Measurements from ENCODE around the gene ABL1.
"Not testable (repeated sequence)": the region's sequence is repeated elsewhere in the genome, so short reads cannot be mapped to it uniquely, and the experiment has no call there.

ABL1 gene

GRCh38 chr9:130825809-130826208 is 9.2 kb upstream of the ABL1 start:
- DNase-seq, result no peak

DNA sequence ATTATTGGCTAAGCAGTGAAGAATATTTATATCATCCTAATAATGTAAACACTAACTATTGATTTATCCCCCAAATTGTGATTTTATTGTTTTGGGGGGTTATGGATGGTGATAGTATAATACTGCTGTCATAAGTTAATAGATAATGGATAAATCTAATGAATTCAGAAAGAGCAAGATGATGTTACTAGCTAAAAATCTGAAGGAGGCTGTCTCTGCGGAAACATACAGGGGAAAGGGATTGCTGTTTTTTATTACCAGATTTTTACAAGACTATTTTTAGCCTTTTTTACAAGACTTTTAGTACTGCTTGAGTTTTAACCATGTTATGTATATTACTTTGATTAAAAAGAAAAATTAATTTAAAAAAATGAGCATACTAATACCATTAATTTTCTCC is 5.3 kb upstream of the ABL1 start:
- DNase-seq, result no peak

DNA sequence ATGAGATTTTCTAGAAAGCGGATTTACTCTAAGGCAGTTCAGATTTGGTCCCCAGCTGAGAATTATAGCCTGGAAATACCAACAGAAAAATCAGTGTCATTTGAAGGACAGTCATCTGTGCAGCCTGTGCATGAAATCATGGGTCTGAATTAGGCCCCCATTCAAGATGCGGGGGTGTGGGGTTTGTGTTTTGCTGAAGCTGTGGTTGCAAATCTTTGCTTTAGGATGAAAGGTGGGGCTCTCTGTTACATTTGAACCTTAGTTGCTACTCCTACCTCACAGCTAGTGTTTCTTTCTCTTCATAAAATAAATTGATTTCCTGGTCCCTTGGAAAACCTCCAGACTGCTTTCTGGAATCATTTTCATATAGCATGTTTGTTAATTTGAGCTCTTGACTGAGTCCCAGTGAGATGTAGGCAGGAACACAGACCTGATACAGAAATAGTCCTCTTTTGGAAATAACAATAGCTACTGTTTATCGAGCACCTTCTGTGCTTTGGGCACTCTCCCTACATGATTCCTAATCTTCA is 4.8 kb upstream of the ABL1 start:
- DNase-seq, result no peak

DNA sequence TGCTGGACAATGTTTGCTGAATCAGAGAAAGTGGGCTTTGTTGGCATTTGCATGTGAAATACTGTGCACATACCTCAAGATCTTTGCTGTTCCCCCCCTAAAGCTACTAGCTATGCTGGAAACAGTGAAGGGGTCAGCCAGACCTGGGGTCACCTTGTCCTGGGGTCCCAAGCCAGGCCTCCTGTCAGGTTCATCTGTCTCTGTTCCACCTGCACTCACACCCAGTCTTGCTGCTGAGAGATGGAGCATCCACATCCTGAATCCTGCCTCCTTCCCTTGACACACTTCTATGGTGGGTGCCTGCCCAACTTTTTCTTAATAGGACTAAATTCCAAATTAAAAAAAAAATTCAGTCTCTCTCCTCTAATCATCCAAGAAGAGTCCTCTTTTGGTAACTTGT is 4.0 kb upstream of the ABL1 start:
- DNase-seq, result no peak

DNA sequence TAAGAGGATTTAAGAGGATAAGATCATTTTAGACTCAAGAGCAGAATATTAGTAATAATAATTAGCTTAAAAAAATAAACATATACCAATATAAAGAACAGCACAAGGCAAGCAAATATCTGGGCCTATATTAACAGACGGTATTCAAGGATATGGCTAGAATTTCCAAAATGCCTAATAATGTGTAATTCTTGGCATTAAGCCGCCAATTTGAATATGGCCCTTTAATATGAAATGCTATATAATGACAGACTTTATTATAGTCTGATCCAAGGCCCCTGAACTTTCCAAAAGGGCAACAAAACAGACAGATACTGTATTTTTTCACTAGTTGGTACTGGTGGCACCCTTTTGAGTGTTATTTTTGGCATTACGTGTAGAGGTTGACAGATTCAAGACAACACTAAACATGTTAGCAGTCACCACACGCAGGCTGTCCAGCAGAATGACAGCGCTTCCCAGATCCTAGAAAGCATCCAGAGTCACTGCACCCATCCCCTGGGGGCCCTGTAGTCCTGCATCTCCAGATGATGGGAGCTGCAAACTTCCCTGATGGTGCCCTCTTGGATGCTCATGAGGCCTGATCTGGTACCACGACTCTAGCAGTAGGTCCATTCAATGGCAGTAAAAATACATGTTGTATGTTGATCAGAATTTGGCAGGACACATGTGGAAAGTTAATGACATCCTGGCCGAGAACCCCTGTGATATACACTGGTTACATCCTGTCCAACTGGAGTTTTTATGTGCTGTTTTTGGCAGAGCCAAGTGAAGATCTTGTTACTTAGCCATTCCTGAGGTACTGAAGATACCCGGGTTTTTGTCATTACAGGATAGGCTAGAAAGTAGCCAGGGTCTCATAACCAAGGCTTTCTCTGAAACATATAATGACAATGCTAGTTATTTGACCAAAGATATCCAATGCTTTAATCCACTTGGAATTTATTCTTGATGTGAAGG is 1.7 kb upstream of the ABL1 start:
- no peak for DNase-seq

DNA sequence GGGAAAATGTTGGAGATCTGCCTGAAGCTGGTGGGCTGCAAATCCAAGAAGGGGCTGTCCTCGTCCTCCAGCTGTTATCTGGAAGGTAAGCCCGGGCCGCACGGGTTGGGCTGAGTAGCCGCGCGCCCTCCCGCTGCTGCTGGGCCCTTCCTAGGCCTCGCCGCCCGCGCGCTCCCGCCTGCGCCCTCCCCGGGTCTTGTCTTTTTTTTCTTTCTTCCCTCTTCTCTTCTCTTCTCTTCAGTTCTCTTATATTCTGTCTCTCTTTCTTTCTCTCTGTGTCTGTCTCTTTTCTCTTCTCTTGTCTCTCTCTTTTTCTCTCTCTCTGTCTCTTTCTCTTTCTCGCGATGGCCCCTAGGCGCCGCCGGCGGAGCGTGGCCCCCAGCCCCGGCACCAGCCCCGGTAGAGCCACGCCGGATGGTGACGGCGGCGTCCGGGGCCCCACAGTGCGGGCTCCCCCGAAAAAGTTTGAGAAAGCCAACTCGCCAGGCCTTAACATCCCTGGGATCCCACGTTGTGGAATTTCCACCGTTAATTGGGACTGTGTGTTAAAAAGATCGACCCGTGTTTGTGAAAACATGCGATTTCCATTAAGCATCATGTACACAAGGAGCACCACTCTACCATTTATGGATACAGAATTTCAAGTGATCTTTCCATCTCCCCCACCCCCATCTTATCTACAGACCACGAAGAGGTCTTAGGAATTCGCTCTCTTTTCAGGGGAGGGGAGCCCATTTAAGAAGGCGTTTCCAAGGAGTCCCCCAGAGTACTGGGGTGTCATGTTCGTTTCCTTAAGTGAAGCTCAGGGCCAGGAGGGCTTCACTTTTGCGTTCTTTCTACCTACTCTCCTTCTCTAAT is 616 bp downstream of the ABL1 start:
- DNase-seq, result peak; percentile 16

GRCh38 chr9:130837002-130837511 is 2.0 kb downstream of the ABL1 start:
- DNase-seq, result no peak

DNA sequence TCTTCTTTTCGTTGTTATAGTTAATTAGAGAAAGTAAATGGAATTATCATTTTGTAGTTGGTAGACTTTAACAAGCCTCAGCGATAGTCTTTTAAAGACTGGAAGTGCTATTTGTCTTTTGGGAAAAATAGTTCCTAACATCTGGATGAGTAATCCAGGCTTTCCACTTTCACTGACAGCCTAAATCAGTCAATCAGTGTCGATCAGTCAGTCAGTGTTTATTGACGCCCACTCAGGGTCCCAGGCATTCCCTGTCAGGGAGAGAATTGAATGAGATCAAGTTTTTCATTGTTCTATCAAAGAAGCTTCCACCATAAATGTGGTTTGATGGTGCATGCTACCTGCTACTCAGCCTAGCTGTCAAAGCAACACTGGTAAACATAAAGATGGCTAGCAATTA is 2.6 kb downstream of the ABL1 start:
- DNase-seq, result no peak

DNA sequence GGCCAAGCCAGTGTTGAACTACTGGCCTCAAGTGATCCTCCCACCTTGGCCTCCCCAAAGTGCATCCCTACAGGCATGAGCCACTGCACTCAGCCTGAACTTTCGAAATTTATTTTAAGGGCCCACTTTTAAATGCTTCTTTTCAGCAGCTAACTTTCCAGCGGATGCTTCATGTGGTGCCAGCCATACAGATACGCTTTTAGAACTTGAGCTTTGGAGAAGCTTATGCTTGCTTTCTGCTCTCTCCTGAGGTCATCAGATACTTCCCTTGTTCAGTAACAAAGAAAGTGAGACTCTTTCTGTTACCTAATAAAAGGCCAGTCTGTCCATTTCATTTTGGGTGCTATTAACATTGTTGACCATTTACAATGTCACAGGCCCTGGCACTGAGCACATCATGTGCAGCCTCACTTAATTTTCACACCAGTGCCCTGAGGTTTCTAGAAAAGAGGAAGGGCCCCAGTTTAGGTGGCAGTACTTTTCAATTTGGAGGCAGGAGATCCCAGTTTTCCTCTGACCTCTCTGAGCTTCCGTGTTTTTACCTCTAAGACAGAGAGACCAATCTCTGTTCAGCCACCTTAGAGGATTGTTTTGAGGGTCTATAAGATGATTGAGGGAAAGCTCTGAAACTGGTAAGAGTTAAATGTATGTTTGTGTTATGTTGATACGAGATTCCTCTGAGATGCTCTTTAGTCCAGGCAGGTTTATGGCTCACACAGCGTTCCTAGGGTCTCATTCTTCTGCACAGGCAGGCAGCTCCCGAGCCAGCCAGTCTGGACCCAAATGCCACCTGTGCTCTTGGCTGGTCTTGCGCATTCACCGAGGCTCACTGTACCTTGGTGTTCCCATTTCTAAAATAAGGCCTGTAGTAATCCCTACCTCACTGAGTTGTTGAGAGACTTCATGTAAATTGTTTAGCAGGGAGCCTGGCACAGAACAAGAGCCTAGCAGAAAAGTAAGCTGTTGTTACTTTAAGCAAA is 4.4 kb downstream of the ABL1 start:
- no peak for DNase-seq

DNA sequence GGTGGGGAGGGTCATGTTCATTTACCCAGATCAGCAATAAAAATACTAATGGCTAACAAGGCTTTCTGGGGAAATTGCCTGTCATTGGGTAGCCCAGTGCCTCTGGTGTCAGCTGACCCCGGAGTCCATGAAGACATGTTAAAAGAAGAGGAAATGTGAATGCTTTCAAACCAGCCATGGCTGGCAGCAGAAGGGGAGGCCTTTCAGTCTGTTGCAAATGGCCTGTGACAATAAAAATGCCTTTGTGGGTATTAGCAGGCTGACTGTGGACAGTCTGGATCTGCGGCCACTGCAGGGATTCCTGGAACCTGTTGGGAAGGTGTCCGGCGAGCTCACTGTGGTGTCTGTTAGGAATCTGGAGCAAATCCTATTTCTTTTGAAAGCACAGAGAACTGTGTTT is 7.5 kb downstream of the ABL1 start:
- DNase-seq, result no peak

DNA sequence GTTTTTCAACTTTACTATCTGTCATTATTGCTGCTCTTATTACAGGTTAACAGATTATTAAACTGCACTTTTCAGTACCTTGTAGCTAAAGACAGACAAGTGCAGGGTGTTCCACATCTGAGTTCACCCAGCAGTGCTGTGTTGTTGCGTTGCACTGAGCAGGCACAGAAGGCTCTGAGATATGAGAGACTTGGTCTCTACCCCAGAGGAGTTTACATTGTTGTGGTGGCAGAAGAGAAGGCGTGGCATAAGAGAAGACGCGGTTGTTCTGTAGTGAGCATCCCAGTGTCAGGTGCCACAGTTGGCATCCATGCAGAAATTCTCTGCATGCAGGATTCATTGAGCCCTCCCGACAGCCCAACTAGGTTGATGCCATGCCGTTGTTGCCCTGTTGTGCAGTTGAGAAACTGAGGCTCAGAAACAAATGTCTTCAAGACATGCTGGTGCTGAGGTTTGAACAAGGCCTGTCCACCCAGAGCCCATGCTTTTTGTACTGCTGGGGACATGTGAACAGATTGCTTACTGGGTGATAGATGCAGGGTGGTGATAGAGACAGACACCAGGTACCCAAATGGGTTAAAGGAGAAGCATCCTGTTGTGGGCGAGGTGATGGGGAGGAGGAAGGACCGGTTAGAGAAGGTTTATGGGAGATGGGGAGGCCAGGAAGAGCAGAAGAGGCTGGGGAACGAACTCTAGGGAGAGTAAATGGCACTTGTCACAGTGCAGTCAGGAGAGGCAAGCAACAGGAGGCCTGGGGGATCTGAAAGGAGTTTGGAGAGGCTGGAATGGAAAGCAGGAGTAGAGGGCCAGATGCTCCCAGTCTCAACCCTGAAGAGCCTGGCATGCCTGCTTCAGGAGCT is 8.2 kb downstream of the ABL1 start:
- DNase-seq, result no peak

DNA sequence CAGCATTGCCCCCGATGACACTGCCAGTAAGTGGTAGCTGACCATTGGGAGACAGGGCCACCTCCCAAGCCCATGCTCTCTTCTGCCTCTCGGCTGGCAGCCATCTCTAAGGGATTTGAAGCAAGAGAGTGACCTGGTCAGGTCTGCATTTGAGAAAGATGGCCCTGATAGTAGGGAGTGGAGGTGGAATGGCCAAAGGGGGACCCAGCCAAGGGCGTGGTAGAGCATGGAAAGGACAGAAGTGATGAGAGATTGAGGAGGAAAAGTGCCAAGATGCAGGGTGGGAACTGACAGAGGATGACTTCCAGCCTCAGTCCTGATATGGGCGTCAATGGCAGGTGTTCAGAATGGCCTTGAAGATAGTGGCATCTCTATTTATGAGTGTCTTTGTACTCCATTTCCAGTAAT is 9.0 kb downstream of the ABL1 start:
- no peak for DNase-seq

GRCh38 chr9:130845254-130845653 is 10.2 kb downstream of the ABL1 start:
- DNase-seq, result no peak

- no peak for DNase-seq
Measured at GRCh38 chr9:130845901-130846481, 10.9 kb downstream of the ABL1 start.

DNA sequence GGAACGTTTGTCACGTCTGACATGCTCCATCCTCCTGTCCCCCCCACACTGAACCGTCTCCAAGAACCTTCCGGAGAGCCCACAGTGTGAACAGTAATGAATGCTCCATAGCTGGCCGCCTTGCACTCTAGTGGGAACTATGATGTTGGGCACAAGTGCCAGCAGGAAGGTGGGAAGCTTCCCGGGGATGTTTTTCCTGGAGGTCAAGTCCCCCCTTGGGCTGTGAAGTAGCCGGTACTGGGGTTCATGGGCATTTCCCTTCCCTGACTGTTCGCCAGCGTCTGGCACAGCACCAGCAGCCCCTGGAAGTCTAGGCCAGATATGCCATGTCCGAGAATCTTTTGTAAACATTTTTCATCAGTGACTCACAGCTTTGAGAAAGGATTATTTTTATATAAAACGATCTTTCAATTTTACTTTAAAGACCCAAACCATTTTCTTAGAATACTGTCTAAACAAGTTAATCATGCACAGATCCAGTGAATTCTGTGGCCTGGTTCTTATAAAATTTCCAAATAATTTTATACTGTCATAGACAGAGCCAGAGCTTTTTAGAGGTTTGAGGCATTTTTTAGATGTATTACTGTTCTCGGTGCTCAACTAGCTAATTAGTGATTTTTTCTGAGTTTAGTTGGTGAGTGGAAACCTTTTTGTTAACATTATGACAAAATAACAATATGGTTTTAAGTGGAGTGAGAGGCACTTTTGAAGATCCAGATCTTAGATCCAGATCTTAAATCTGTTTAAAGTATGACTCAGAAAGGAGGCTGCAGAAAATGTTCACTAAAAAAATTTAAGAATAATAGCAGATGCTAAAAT is 11.6 kb downstream of the ABL1 start:
- no peak for DNase-seq

DNA sequence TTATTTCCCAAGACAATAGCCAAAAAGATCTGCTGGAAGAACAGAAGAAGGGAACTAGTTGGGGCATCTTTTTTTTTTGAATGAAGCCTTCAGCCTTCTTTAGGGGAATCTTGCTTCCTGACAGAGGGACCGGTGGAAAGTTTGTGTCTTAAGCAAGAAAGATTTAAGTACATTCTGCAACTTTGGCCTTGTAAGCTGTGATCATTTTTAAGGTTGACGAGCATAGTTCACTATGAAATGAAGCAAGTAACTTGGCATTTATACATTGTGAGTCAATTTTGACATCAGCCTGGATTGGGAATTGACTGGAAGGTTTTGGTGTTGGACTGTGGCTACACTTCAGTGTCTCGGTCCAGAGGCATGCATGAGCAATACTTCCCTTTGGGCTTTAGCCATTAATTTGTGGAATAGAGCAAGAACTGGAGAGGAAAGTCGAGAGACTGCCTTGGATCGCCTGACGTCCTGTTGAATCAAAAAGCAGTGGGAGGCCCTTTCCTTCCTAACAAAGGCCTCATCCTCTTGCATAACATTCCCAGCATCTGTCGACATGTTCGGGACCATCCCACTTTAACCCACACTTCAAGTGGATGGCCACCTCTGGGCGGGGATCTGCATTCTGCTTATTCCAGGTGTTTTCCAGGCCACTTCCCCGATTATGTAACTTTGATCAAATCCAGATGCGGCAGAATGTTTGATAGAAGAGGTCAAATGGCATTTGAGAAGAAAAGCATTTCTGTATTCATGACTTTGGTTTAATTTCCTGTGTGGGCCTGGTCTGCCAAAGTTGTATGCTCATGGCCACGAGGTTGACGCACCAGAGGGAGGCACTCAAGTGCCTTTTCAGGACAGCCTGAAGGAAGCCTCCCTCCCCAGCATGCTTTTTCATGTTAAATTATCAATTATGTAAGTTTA is 12.5 kb downstream of the ABL1 start:
- no peak for DNase-seq

- not testable (repeated sequence) for DNase-seq
Measured at GRCh38 chr9:130848514-130848913, 13.5 kb downstream of the ABL1 start.

DNA sequence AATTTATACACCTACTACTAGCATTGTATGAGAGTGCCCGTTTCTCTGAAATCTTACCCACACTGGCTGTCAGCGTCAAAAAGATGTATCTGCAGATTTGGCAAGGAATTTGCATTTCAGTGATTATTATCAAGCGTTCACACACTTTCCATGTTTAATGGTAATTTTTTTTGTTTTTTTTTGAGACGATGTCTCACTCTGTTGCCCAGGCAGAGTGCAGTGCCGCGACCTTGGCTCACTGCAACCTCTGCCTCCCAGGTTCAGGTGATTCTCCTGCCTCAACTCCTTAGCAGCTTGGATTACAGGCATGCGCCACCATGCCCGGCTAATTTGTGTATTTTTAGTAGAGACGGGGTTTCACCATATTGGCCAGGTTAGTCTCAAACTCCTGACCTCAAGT is 14.3 kb downstream of the ABL1 start:
- no peak for DNase-seq

DNA sequence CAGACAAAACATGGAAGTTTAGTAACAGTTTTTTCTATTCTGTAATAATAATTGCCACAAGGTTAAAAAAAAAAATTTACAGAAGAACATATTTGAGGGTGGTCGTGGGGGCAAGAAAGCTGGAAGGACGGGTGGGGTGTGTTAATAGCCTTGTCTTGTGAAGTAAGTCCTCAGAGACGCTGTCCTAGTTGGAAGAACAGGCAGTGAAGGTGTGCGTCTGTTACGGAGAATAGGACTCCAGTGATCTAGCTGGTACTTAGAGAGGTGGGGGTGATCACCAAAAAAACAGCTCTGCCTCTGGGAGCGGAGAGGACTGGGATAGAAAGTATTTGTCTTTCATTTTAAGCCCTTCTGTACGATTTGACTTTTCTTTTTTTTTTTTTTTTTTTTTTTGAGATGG is 17.7 kb downstream of the ABL1 start:
- DNase-seq, result no peak
